Measurements from ENCODE around the gene GNG8.

GRCh38 chr19:46646402-46646801 lies 10.4 kb upstream of the GNG8 start:
- TF ChIP-seq CTCF (IDR thresholded peaks at IDR 0.05): no peak
- TF ChIP-seq POLR2A (IDR thresholded peaks at IDR 0.05): no peak
